IMR-90 (cell line): ENCODE measurements around the gene FEV. TPM values are rescaled to one million over a fixed set of nuclear protein-coding genes. Genes with fewer than 3 reads are reported as not detected.

ENCODE experiments used
- ATAC-seq: fragments of 200-7000 bp; cut with Tn5 transposase; 2 replicates; pipeline ENCODE4 v1.9.1; 2020; ENCODE audit warnings: low read depth, mild to moderate bottlenecking, moderate library complexity
- BruUV-seq: library from RNA; stranded (reverse); fragments of 400-500 nt; replicated peaks from 2 replicates; lab custom pipeline; 2021; lab: Mats Ljungman, UMichigan
- CTCF ChIA-PET: fragments of 300-600 bp; formaldehyde crosslinking; extraction: SDS; loops from one replicate; lab custom pipeline; 2021; ENCODE audit warnings: antibody characterized with exemption; lab: Yijun Ruan, JAX
- POLR2A ChIA-PET: fragments of 300-600 bp; sonication (Branson Sonifier 250); formaldehyde crosslinking; loops from one replicate; lab custom pipeline; 2022; ENCODE audit warnings: antibody characterized with exemption; ENCODE audit not compliant: unreplicated experiment; lab: Charles Lee
- DNase-seq: peaks from one replicate; pipeline ENCODE4 v3.0.0; 2013
- H2AFZ ChIP-seq: replicated peaks from 2 replicates; pipeline ENCODE3; 2013; ENCODE audit warnings: low read length, mild to moderate bottlenecking; ENCODE audit not compliant: poor library complexity
- H2AK5ac ChIP-seq: 2 replicates; pipeline ENCODE4 v1.6.1; 2013; ENCODE audit warnings: low read depth, low read length, inconsistent platforms
- H2AK9ac ChIP-seq: replicated peaks from 2 replicates; pipeline ENCODE3; 2013; ENCODE audit warnings: mild to moderate bottlenecking, low read depth, low read length, moderate library complexity; ENCODE audit not compliant: poor library complexity
- H2BK120ac ChIP-seq: 2 replicates; pipeline ENCODE4 v1.6.1; 2013; ENCODE audit warnings: low read depth, low read length, inconsistent platforms
- H2BK15ac ChIP-seq: 3 replicates; pipeline ENCODE4 v1.6.1; 2013; ENCODE audit warnings: low read depth, low read length, inconsistent platforms
- H2BK20ac ChIP-seq: 2 replicates; pipeline ENCODE4 v1.6.1; 2013; ENCODE audit warnings: low read depth, mild to moderate bottlenecking, inconsistent platforms, low read length, moderate library complexity
- H2BK5ac ChIP-seq: 2 replicates; pipeline ENCODE4 v1.6.1; 2013; ENCODE audit warnings: mild to moderate bottlenecking, low read depth, low read length, inconsistent platforms; ENCODE audit not compliant: poor library complexity, severe bottlenecking
- H3K14ac ChIP-seq: replicated peaks from 2 replicates; pipeline ENCODE4 v1.6.1; 2013; ENCODE audit warnings: low read depth, low read length, inconsistent platforms
- H3K18ac ChIP-seq: 2 replicates; pipeline ENCODE4 v1.6.1; 2013; ENCODE audit warnings: low read depth, low read length, control low read depth
- H3K23ac ChIP-seq: 2 replicates; pipeline ENCODE4 v1.6.1; 2013; ENCODE audit warnings: low read depth, low read length, inconsistent platforms
- H3K27ac ChIP-seq: 2 replicates; pipeline ENCODE4 v1.5.1; 2013; ENCODE audit warnings: mild to moderate bottlenecking, control low read depth, low read length; ENCODE audit not compliant: insufficient read depth
- H3K27me3 ChIP-seq: 2 replicates; pipeline ENCODE4 v1.6.1; 2013; ENCODE audit warnings: low read length; ENCODE audit not compliant: control insufficient read depth, insufficient read depth
- H3K36me3 ChIP-seq: 2 replicates; pipeline ENCODE4 v1.6.1; 2013; ENCODE audit warnings: low read length, mixed read lengths; ENCODE audit not compliant: control insufficient read depth, insufficient read depth
- H3K4ac ChIP-seq: 2 replicates; pipeline ENCODE4 v1.6.1; 2013; ENCODE audit warnings: low read depth, low read length, inconsistent platforms
- H3K4me1 ChIP-seq: 2 replicates; pipeline ENCODE4 v1.6.1; 2013; ENCODE audit warnings: low read length, mixed read lengths; ENCODE audit not compliant: control insufficient read depth, insufficient read depth
- H3K4me2 ChIP-seq: 2 replicates; pipeline ENCODE4 v1.6.1; 2013; ENCODE audit warnings: low read depth, mild to moderate bottlenecking, control low read depth, low read length, moderate library complexity
- H3K4me3 ChIP-seq: 2 replicates; pipeline ENCODE4 v1.5.1; 2013; ENCODE audit warnings: low read depth, mild to moderate bottlenecking, control low read depth, low read length, moderate library complexity; ENCODE audit not compliant: insufficient read depth
- H3K56ac ChIP-seq: 2 replicates; pipeline ENCODE4 v1.6.1; 2013; ENCODE audit warnings: low read length, inconsistent platforms; ENCODE audit not compliant: insufficient read depth; ENCODE audit errors: extremely low read depth
- H3K79me1 ChIP-seq, 2 experiments: 2 replicates each; pipeline ENCODE4 v1.6.1; 2013; ENCODE audit warnings: low read length in 2 of 2, inconsistent platforms in 1 of 2, low read depth in 1 of 2
- H3K9ac ChIP-seq: 2 replicates; pipeline ENCODE4 v1.6.1; 2013; ENCODE audit warnings: low read depth, low read length, control low read depth
- H3K9me1 ChIP-seq: 2 replicates; pipeline ENCODE4 v1.6.1; 2013; ENCODE audit warnings: low read length, inconsistent platforms; ENCODE audit not compliant: insufficient read depth
- H3K9me3 ChIP-seq: 2 replicates; pipeline ENCODE4 v1.6.1; 2013; ENCODE audit warnings: low read length; ENCODE audit not compliant: control insufficient read depth, insufficient read depth
- H4K20me1 ChIP-seq: 2 replicates; pipeline ENCODE4 v1.6.1; 2013; ENCODE audit warnings: low read length, inconsistent platforms; ENCODE audit not compliant: insufficient read depth
- H4K5ac ChIP-seq: 2 replicates; pipeline ENCODE4 v1.6.1; 2013; ENCODE audit warnings: mild to moderate bottlenecking, low read depth, low read length, control low read depth
- H4K8ac ChIP-seq, 2 experiments: 2 replicates each; pipeline ENCODE4 v1.6.1; 2013; ENCODE audit warnings: low read depth in 2 of 2, low read length in 2 of 2, control low read depth in 1 of 2, inconsistent platforms in 1 of 2
- H4K91ac ChIP-seq: 2 replicates; pipeline ENCODE4 v1.6.1; 2013; ENCODE audit warnings: low read depth, low read length, inconsistent platforms; ENCODE audit not compliant: insufficient read depth
- CHD1 ChIP-seq: IDR thresholded peaks from 2 replicates; pipeline ENCODE4 v1.6.1; 2012; ENCODE audit warnings: low read depth, low read length, improper control_type of control experiment
- MAFK ChIP-seq: IDR thresholded peaks from 2 replicates; pipeline ENCODE4 v1.6.1; 2012; ENCODE audit warnings: low read depth, low read length, improper control_type of control experiment
- WGBS, 2 experiments: methylation state at CpG; one replicate each; pipeline versions ENCODE4 v1.1.5 to v1.1.7; 2013; ENCODE audit warnings: missing lambda C conversion rate in 2 of 2; ENCODE audit not compliant: insufficient read length in 1 of 2; ENCODE audit errors: extremely low coverage in 2 of 2; 5-methylcytosine and 5-hydroxymethylcytosine counted together
- dilution Hi-C: fragments of 300-500 bp; cut with HindIII; formaldehyde crosslinking; loops from one replicate; pipeline ENCODE4 v1.14.3; 2018; ENCODE audit warnings: low sequenced_read_pairs; ENCODE audit not compliant: unreplicated experiment
- in situ Hi-C: fragments of 300-500 bp; cut with MboI; formaldehyde crosslinking; loops from 3 replicates; pipeline ENCODE4 v1.14.3; 2019; ENCODE audit warnings: low sequenced_read_pairs, inconsistent platforms, mixed read lengths
- intact Hi-C: fragments of 100-400 bp; cut with micrococcal nuclease; formaldehyde crosslinking; loops from 2 replicates; pipeline ENCODE4 v1.10.0; 2022
- polyA plus RNA-seq, 3 experiments: library from polyadenylated mRNA; depleted of rRNA; stranded (reverse); fragments of >200 nt; gene quantifications; 2 replicates each; pipeline ENCODE4 v1.2.3, GENCODE V29; 2012; ENCODE audit warnings: low replicate concordance in 1 of 3
- total RNA-seq: library from RNA; depleted of rRNA; stranded (reverse); fragments of >200 nt; gene quantifications from 2 replicates; pipeline ENCODE4 v1.2.3, GENCODE V29; 2012

Gene FEV
- total and polyA plus RNA-seq, 2 of the 4 experiments (the other 2 are of a cell fraction), result not detected

DNA sequence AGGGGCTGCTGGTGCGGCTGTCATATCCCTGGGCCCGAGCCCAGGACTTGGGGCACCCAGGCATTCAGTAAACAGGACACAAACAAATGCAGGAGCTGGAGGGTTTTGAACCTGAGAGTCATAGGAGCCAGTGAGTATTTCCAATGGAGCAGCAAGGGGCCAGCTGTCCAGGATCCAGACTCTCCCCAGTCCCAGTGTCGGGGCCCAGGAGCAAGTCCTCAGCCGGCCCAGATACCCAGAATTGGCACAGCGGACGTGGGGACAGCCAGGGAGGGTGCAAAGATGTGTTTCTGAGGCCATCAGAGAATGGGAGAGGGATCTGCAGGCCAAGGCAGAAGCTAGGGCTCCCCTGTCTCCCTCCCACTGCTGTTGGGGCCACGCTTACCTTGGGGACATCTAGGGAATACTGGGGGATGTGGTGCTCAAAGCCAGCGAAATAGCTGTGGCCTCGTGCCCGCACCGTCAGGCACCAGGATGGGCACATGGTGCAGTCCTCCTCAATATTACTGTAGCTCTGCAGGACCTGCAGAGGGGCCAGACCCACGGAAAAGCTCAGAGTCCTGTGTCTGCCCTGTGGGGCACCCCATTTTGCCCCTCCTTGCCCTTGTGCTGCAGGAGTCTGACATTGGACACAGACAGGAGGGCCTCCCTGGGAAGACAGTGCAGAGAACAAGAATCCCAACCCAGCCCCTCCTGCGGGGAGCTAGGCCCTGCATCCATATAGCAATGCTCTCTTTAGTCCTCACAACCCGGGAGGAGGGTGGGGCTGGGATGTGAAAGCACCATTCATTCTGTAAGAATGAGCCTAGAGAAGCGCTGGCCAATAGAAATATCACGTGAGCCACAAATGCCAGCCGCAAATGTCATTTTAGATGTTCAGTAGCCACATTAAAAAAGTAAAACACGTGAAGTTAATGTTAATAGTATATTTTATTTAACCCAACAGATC is 40.9 kb upstream of the FEV start:
- Histone ChIP-seq H3K14ac (no peak overlapping the region), H4K8ac (no peak overlapping the region), H3K4me2 (no peak overlapping the region), H3K4me1 (no peaks in the 10 kb centered on the region), H3K56ac (no peak overlapping the region), H2AFZ (no peak overlapping the region), H4K20me1 (0 out of 2 replicates have a peak, but pooled peaks cover 8% of the 10 kb centered on the region), H2BK15ac (no peak overlapping the region), H4K5ac (no peak overlapping the region), H3K9me3 (no peaks in the 10 kb centered on the region), H2AK9ac (no peak overlapping the region), H3K9ac (no peak overlapping the region), H3K79me1 (no peaks in the 10 kb centered on the region), H2BK120ac (no peak overlapping the region), H3K27me3 (peaks cover 61% of the 10 kb centered on the region), H3K4me3 (no peak overlapping the region), H3K27ac (no peak overlapping the region), H4K91ac (no peak overlapping the region), H3K4ac (no peak overlapping the region), H2AK5ac (no peak overlapping the region), H2BK20ac (no peak overlapping the region), H3K23ac (no peak overlapping the region), H3K36me3 (no peaks in the 10 kb centered on the region), H3K9me1 (no peaks in the 10 kb centered on the region), H3K18ac (no peak overlapping the region), H2BK5ac (no peak overlapping the region)
- ChIA-PET CTCF (no interaction called here), POLR2A (no interaction called here)
- intact Hi-C loops (no loop called here), in situ Hi-C loops (loop anchor here (5.0 kb wide), 1 partner anchor 126 kb away; no protein-coding TSS in a partner anchor), dilution Hi-C loops (no loop called here)
- DNase-seq (no peak), ATAC-seq (no peak)
- BruUV-seq, result no TSS peak
- 60% methylated on average over 4 of the region's 18 CpGs; no CpG with 5 or more reads in 1 of the 2 experiments for WGBS, 2 experiments
- TF ChIP-seq MAFK (no peak), CHD1 (no peak)
